HG02642 (cell line): Measurements from ENCODE around the gene TNNT3.

Experiments used
- ATAC-seq: cut with Tn5 transposase; IDR thresholded peaks from one replicate; pipeline ENCODE4 v1.9.1; 2021; ENCODE audit warnings: mild to moderate bottlenecking; ENCODE audit not compliant: unreplicated experiment, poor library complexity

TNNT3 gene

DNA sequence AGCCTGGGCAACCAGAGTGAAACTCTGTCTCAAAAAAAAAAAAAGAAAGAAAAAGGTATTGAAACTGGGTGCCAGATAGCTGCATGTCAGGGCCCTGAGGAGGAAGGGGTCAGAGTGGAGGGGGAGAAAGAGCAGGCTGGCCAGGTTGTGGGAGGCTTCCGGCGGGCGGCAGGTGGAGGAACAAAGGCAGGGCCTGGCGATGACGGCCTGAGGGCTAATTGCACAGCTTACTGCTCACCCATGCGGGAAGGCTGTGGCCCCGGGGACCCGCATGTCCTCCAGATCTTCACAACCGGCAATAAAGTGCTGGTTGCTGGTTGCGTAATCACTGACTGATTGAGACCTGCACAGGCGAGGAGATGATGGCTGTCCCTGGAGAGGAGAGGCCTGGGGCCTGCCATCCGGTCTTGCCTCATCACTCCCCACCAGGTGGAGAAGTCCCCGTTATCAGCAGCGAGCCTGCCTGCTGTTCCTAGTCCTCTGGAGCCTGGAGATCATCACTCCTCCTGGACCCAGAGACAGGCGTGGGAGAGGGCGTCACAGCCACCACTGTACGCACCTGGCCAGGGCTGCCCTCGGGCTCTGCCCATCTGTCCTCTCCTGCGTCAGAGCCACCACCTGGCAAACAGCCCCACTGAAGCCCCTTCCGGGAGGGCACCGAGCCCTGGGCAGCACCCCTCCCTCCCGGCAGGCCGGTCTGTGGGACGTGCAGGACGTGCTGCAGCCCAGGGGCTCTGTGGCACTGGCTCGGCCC, 59.4 kb downstream of the TNNT3 start:
- no peak for ATAC-seq

GRCh38 chr11:1979607-1980006, 60.1 kb downstream of the TNNT3 start:
- ATAC-seq: no peak

- ATAC-seq: no peak
These were observed 63.5 kb downstream of the TNNT3 start for GRCh38 chr11:1982873-1983600.

- ATAC-seq: no peak
These were observed 64.1 kb downstream of the TNNT3 start for GRCh38 chr11:1983601-1983961.

DNA sequence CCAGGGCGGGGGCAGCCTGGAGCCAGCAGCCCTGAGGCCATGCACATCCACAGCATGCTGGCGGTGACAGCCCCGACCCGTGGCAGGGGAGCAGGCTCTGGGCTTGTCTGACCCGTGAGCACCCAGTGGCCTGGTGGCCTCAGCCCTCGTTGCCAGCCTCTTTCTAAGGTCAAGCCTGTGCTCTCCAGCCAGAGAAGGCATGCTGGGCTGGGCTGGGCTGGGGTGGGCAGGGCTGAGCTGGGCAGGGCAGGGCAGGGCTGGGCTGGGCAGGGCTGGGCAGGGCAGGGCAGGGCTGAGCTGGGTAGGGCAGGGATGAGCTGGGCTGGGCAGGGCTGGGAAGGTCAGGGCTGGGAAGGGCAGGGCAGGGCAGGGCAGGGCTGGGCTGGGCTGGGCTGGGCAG, 67.5 kb downstream of the TNNT3 start:
- ATAC-seq: no peak

- ATAC-seq: no peak
These were observed 68.7 kb downstream of the TNNT3 start for GRCh38 chr11:1988174-1988573.
